Kidney capillary endothelial cell (primary cell): ENCODE results near the gene HIVEP3.
A peak's percentile ranks its signal among the peaks of the same experiment; 100 is the strongest.
"Not testable (repeated sequence)": the region's sequence is repeated elsewhere in the genome, so short reads cannot be mapped to it uniquely, and the experiment has no call there.

Source experiments
- DNase-seq: peaks from one replicate; pipeline ENCODE4 v3.0.0-alpha.2; 2018; ENCODE audit warnings: low spot score

HIVEP3 gene

DNA sequence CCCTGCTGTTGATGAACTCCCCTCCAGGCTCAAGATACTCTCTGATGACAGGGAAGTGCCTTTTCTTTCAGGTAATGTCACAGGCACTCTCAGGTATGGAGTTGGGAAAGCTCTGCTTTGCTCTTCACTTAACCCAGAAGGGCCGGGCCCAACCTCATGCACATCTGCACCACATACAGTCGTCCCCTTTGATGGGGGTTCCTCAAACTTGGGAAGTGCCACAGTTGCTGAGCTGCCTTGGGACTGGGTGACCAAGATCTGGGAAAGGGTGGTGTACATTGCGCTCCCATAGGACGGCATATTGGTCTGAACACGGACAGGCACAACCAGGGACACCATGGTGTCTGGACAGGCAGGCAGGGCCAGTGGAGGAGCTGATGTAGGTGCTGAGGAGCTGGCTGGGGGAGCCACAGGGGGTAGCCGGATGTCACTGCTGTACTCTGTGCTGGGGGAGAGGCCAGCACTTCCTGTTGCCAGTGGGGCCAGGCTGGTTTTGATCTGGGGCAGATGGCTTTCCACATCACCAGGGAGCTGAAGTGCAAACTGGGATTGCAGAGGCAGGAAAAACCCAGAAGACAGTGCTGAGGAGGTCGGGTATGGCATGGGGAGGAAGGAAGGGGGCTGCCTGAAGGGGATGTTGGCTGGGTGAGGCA, 338.1 kb downstream of the HIVEP3 start:
- no peak for DNase-seq

- DNase-seq, result no peak
Measured at GRCh38 chr1:41580021-41580420, 338.7 kb downstream of the HIVEP3 start.

- DNase-seq, result peak; percentile 15
Measured at GRCh38 chr1:41578712-41579335, 339.9 kb downstream of the HIVEP3 start.

- DNase-seq, result no peak
Measured at GRCh38 chr1:41576620-41577019, 342.1 kb downstream of the HIVEP3 start.

DNA sequence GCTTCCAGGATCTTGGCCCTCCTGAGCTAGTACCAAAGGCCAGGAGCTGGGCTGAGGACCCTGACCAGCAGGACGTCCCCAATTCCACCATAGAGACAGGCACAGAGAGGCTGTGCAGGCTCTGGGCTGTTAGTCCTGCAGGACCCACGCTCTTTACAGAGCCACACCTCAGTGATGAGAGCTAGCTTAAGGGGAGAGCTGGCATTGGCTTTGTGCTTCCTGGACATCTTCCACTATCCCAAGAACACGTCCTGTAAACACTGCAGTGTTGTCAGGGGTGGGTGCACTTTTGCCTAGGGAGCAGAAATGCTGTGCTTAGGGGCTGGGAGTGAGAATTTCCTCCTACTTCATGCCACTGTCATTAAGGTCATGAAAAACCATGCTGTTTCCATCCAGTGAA, 342.5 kb downstream of the HIVEP3 start:
- no peak for DNase-seq

GRCh38 chr1:41574842-41575241, 343.9 kb downstream of the HIVEP3 start:
- DNase-seq, result no peak

DNA sequence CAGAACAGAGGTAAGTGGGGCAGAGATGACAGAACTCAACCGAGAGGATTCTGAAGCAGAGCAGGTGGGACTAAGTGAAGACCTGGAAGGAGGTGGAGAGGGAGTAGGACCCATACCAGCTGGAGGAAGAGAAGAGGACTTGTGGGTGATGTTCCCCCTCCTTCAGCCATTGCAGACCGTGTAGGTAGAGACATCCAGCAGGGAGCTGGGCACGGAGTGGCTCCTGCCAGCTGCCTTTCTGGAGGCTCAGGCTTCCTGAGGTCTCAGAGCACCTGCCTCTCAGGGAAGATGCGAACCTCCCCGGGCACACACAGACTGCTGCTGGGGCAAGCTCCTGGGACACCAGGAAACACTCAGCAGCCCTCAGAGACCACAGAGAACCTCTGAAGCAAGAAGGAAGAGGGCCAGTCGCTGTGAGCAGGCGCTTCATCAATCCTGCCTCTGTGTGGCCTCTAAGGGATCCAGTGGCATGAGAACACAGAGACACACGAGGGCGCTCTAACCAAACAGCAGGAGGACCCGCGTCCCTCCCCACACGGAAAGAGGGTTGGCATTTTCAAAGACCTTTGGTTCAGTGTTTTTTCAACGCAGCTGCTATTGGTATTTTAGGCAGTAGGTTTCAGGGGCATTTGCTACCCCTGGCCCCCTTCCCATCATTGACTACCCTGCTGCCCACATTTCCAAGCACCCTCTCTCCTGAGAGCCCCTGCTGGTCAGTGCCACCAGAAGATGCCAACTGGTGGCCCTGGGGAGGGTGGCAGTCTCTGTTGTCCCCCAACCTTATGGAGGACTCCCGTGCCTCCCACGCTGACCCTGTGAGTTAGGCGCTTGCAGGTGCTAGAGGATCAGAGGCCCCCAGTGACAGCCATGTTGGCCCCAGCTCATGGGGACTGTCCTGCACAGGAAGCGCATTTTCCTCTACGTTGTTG, 344.7 kb downstream of the HIVEP3 start:
- DNase-seq, result peak; percentile 73

- DNase-seq, result no peak
Measured at GRCh38 chr1:41573194-41573593, 345.5 kb downstream of the HIVEP3 start.

DNA sequence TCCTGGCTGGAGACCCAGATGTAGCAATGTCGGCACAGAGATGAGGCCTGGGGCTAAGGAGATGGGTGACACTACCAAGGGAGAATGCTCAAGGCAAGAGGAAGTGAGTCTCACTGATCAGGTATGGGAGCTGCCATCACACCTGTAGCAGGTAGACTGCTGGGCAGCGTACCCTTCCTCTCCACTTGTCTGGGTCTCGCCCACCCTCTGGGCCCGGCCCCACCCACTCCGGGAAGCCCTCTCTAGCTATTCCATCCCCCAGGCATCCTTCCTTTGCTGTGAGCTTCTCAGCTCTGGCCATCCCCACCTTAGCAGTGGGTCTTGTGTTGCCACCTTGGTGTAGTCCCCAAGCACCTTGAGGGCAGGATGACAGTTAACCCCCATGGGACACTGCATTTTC, 346.5 kb downstream of the HIVEP3 start:
- no peak for DNase-seq

DNA sequence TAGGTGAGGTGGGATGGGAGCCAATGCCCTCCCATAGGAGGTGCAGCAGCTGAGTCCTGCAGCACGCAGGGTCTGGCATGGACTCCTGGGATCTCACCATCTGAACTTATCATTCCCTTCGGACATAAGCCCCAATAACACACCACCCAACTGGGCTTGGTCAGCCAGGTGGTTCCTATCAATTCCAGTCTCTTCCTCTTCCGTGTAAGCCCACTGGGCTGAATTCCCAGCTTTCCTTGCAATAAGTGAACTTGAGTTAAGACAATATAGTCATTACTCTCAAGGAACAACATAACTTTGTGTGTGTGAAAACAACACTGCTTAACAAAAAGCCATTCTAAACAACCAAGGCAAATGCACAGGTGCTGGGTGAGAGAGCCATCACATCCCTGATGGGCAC, 347.7 kb downstream of the HIVEP3 start:
- DNase-seq, result no peak

DNA sequence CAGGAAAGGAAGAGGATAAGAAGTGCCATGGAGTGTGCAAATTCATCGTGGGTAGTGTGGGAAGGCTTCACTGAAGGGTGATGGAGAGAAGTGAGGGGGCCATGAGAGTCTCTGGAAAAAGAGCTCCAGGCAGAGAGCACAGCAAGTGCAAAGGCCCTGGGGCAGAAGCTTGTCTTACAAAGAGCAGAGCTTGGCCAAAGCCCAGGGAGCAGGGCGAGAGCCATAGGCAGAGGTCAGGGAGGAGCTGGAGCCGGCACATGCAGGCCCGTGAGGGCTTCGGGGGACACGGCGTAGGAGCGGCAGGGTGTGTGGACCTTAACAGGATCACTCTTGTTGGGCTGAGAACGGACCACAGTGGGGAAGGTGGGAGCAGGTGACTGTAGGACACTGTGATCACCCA, 350.5 kb downstream of the HIVEP3 start:
- DNase-seq, result no peak

DNA sequence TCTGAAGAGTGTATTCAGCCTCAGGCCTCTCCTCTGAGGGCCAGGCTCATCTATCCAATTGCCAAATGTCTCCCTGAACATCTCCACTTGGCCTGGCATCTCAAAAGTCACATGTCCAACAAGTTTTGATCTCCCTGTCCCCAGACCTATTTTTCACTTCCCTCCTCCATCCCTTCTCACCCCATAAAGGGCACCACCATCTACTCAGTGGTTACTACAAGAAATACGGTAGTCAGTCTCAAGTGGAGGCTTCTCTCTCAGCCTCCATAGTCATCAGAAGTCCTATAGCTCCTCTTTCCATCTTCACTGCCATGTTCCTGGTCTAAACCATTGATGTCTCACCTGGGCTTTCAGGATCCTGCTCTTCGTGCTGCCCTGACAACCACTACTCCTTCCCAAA, 351.8 kb downstream of the HIVEP3 start:
- no peak for DNase-seq

- no peak for DNase-seq
Measured at GRCh38 chr1:41566274-41566885, 352.3 kb downstream of the HIVEP3 start.

DNA sequence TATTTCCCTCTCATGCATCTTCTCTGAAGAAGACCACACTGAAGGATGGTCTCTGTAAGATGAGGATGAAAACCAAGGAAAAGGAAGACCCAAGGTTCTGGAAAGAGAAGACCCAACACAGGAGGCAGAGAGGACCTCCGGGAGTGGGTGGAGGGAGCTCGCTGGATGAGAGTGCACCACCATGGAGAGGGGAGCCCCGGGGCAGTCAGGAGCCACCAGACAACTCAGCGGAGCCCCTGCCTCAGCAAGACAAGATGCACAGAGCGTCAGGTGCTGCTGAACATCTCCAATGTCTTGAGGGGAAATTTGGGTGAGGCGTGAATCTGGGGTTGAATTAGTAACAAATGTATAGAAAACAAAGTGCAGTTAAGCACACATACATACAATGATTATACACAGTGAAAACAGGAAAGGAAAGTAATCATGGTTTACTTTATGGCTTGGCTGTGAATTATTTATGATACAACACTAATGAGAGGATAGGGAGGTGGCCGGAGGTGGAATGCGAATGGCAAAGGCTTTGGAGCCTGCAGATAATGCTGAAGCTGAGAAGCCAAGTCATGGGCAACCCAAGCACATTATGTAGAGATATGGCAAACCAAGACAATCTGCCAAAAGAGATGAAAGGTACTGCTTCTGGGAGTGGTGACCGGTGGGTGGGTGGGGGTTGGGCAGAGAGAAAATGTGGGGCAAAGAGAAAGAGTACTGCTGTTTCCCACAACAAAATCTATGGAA, 353.8 kb downstream of the HIVEP3 start:
- no peak for DNase-seq

DNA sequence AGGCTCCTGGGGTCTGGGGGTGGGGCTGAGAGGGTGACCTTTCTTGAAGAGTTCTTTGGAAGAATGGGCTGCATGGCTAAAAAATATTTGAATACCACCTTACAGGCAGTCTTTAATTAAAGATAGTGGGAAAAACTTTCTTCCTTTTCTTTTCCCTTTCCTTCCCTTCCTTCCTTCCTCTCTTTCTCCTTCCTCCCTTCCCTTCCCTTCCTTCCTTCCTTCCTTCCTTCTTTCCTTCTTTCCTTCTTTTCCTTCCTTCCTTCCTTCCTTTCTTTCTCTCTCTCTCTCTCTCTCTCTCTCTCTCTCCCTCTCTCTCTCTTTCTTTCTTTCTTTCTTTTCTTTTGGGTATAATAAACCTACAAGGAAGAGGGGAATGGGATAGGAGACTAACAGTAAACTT, 356.4 kb downstream of the HIVEP3 start:
- DNase-seq, result no peak

- no peak for DNase-seq
Measured at GRCh38 chr1:41560931-41561330, 357.8 kb downstream of the HIVEP3 start.

GRCh38 chr1:41560496-41560895, 358.2 kb downstream of the HIVEP3 start:
- DNase-seq, result no peak

GRCh38 chr1:41559331-41559730, 359.4 kb downstream of the HIVEP3 start:
- no peak for DNase-seq

DNA sequence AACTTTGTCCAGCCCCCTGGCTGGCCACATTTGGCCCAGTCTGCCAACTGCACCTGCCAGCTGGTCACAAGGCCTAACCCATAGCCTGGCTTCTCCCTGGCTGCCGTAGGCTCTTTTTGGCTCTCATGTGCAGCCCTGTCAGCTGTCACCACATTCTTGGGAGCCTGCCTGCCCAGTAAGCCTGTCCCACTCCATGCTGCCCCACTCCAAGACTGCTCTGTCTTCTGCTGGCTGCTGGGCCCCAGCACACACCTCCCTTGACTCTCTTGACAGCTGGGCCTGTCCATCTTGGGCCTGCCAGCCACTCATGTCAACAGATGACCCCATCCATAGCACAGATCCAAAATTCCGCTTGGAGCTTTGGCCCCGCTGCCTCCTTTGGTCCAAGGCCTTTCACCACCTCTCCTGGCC, 360.0 kb downstream of the HIVEP3 start:
- DNase-seq, result no peak

- DNase-seq, result no peak
Measured at GRCh38 chr1:41557751-41558455, 360.8 kb downstream of the HIVEP3 start.

DNA sequence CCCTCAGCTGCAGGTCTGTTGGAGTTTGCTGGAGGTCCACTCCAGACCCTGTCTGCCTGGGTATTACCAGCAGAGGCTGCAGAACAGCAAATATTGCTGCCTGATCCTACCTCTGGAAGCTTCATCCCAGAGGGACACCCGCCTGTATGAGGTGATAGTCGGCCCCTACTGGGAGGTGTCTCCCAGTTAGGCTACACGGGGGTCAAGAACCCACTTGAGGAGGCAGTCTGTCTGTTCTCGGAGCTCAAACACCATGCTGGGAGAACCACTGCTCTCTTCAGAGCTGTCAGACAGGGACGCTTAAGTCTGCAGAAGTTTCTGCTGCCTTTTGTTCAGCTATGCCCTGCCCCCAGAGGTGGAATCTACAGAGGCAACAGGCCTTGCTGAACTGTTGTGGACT, 364.0 kb downstream of the HIVEP3 start:
- DNase-seq, result not testable (repeated sequence)
